Subcutaneous adipose tissue (tissue), 4 donors: ENCODE data around the gene METTL16. TPM values are rescaled to one million over a fixed set of nuclear protein-coding genes. Genes with fewer than 3 reads are reported as not detected.

ENCODE experiments used
- CTCF ChIP-seq: fragments of 450-650 bp; IDR thresholded peaks from one replicate; pipeline ENCODE4 v1.5.1; 2016; ENCODE audit warnings: low read depth, mild to moderate bottlenecking, control low read depth, antibody characterized with exemption, moderate library complexity
- total RNA-seq, 4 donors: library from RNA; depleted of rRNA; stranded (reverse); fragments of >200 nt; gene quantifications; one replicate each; pipeline ENCODE4 v1.1.0, GENCODE V29; 2016

The METTL16 gene
- 10 to 100 TPM; 12.6 to 80.5 (median 25.3) TPM for total RNA-seq

GRCh38 chr17:2511462-2512369, at the start of gene METTL16:
METTL16 (minus strand) TSS chr17:2511888; CDS start chr17:2502331, 9,557 bp downstream.
- no peak for TF ChIP-seq CTCF

- no peak for TF ChIP-seq CTCF
These were observed 49.0 kb upstream of the METTL16 start for GRCh38 chr17:2560658-2561057.

- no peak for TF ChIP-seq CTCF
These were observed 40.2 kb upstream of the METTL16 start for GRCh38 chr17:2551928-2552327.

- no peak for TF ChIP-seq CTCF
These were observed 39.8 kb upstream of the METTL16 start for GRCh38 chr17:2551493-2551892.

- no peak for TF ChIP-seq CTCF
These were observed 37.9 kb upstream of the METTL16 start for GRCh38 chr17:2549392-2550211.

- TF ChIP-seq CTCF: no peak
These were observed 35.5 kb upstream of the METTL16 start for GRCh38 chr17:2547176-2547575.

- no peak for TF ChIP-seq CTCF
These were observed 33.7 kb upstream of the METTL16 start for GRCh38 chr17:2545393-2545792.
